Measurements from ENCODE around the gene CYP20A1.

Gene CYP20A1

GRCh38 chr2:203238704-203239526 is at the start of gene CYP20A1 (continued):
- TF ChIP-seq KLF17 (tag by site-specific recombination; IDR thresholded peaks at IDR 0.05) (peak; percentile 74), ZNF785 (tag by site-specific recombination; IDR thresholded peaks at IDR 0.05) (no peak), ZNF677 (tag by site-specific recombination; IDR thresholded peaks at IDR 0.05) (no peak), ZBTB10 (tag by site-specific recombination; IDR thresholded peaks at IDR 0.05) (peak; percentile 97), ZXDB (tag by site-specific recombination; IDR thresholded peaks at IDR 0.05) (peak; percentile 94), ZEB2 (tag by site-specific recombination; IDR thresholded peaks at IDR 0.05) (peak; percentile 91), ZNF24 (tag by site-specific recombination; IDR thresholded peaks at IDR 0.05) (no peak), ZNF768 (tag by site-specific recombination; IDR thresholded peaks at IDR 0.05) (no peak), ZNF449 (tag by site-specific recombination; IDR thresholded peaks at IDR 0.05) (peak; percentile 74), FEZF1 (tag by site-specific recombination; IDR thresholded peaks at IDR 0.05) (peak; percentile 76), KLF7 (tag by site-specific recombination; IDR thresholded peaks at IDR 0.05; ENCODE audit: borderline replicate concordance) (peak; percentile 91), ZNF561 (tag by site-specific recombination; IDR thresholded peaks at IDR 0.05; ENCODE audit: borderline replicate concordance) (peak; percentile 93), ZNF132 (tag by site-specific recombination; IDR thresholded peaks at IDR 0.05; ENCODE audit: borderline replicate concordance) (no peak), ZNF596 (tag by site-specific recombination; IDR thresholded peaks at IDR 0.05) (no peak), ZFP69B (tag by site-specific recombination; IDR thresholded peaks at IDR 0.05) (peak; percentile 93), ZNF214 (tag by site-specific recombination; IDR thresholded peaks at IDR 0.05; ENCODE audit: borderline replicate concordance) (no peak), ZNF37A (tag by site-specific recombination; IDR thresholded peaks at IDR 0.05) (no peak), ZNF280D (tag by site-specific recombination; IDR thresholded peaks at IDR 0.05) (no peak), ZNF155 (tag by site-specific recombination; IDR thresholded peaks at IDR 0.05) (no peak), ZNF701 (tag by site-specific recombination; IDR thresholded peaks at IDR 0.05) (no peak), PRDM2 (tag by site-specific recombination; IDR thresholded peaks at IDR 0.05; ENCODE audit: borderline replicate concordance) (no peak), ZSCAN5A (tag by site-specific recombination; IDR thresholded peaks at IDR 0.05) (0 out of 2 replicates have a peak, but pooled peaks have one; percentile 72)

Data from HEK293 (cell line).